SK-N-SH (cell line): ENCODE measurements around the gene HECTD4. TPM values are rescaled to one million over a fixed set of nuclear protein-coding genes. Genes with fewer than 3 reads are reported as not detected.
A peak's percentile ranks its signal among the peaks of the same experiment; 100 is the strongest.

Source experiments
- CTCF ChIA-PET: fragments of 300-600, 350-600 bp; formaldehyde crosslinking; extraction: SDS; loops from one replicate; lab custom pipeline; 2021; lab: Yijun Ruan, JAX
- POLR2A ChIA-PET: fragments of 350-600 bp; sonication (Branson Sonifier 250); formaldehyde crosslinking; extraction: SDS; loops from one replicate; lab custom pipeline; 2020; ENCODE audit warnings: antibody characterized with exemption, inconsistent platforms; lab: Yijun Ruan, JAX
- DNase-seq: peaks from one replicate; pipeline ENCODE4 v3.0.0; 2012
- H2AFZ ChIP-seq: fragments of 200-600 bp; sonication (generic); 2 replicates; pipeline ENCODE4 v1.8.1; 2016; ENCODE audit warnings: antibody characterized with exemption, mild to moderate bottlenecking, low read depth
- H3F3A ChIP-seq: fragments of 200-600 bp; sonication (generic); replicated peaks from 2 replicates; pipeline ENCODE3; 2016; ENCODE audit warnings: antibody characterized with exemption, mild to moderate bottlenecking; ENCODE audit not compliant: insufficient read depth
- H3K27ac ChIP-seq, 2 experiments: fragments of 200-500 bp in 1 of 2; fragments of 200-600 bp in 1 of 2; sonication (Bioruptor generic) in 1 of 2; sonication (generic), shearing (Covaris generic) in 1 of 2; 2 replicates each; pipeline versions ENCODE4 v1.5.1 to v1.6.1; 2014 to 2016; ENCODE audit warnings: low read depth in 2 of 2, inconsistent platforms in 1 of 2, low read length in 1 of 2, mild to moderate bottlenecking in 1 of 2, mixed read lengths in 1 of 2
- H3K27me3 ChIP-seq: fragments of 200-600 bp; sonication (generic), shearing (Covaris generic); 2 replicates; pipeline ENCODE4 v1.6.1; 2016; ENCODE audit warnings: mixed run types; ENCODE audit not compliant: insufficient read depth
- H3K36me3 ChIP-seq, 2 experiments: fragments of 200-500 bp in 1 of 2; fragments of 200-600 bp in 1 of 2; sonication (Bioruptor generic) in 1 of 2; sonication (generic) in 1 of 2; replicated peaks in 1 of 2; 2 replicates each; pipeline versions ENCODE3 to v1.5.1; 2014 to 2016; ENCODE audit warnings: low read length in 1 of 2, mild to moderate bottlenecking in 1 of 2; ENCODE audit not compliant: insufficient read depth in 2 of 2, control insufficient read depth in 1 of 2
- H3K4me1 ChIP-seq, 2 experiments: fragments of 200-500 bp in 1 of 2; fragments of 200-600 bp in 1 of 2; sonication (Bioruptor generic) in 1 of 2; sonication (generic), shearing (Covaris generic) in 1 of 2; 2 replicates each; pipeline versions ENCODE4 v1.5.1 to v1.6.1; 2014 to 2016; ENCODE audit warnings: low read depth in 1 of 2, low read length in 1 of 2, mixed run types in 1 of 2; ENCODE audit not compliant: insufficient read depth in 2 of 2, control insufficient read depth in 1 of 2
- H3K4me2 ChIP-seq: fragments of 200-600 bp; sonication (generic), shearing (Covaris generic); 2 replicates; pipeline ENCODE4 v1.6.1; 2017; ENCODE audit warnings: mixed run types
- H3K4me3 ChIP-seq, 2 experiments: fragments of 200-500 bp in 1 of 2; fragments of 200-600 bp in 1 of 2; sonication (Bioruptor generic) in 1 of 2; sonication (generic), shearing (Covaris generic) in 1 of 2; 2 replicates each; pipeline versions ENCODE4 v1.5.1 to v1.8.1; 2014 to 2016; ENCODE audit warnings: low read depth in 2 of 2, inconsistent platforms in 1 of 2, low read length in 1 of 2, mild to moderate bottlenecking in 1 of 2, mixed read lengths in 1 of 2, moderate library complexity in 1 of 2
- H3K79me2 ChIP-seq: fragments of 200-600 bp; sonication (generic); 2 replicates; pipeline ENCODE4 v1.8.1; 2017; ENCODE audit warnings: mild to moderate bottlenecking; ENCODE audit not compliant: insufficient read depth
- H3K9ac ChIP-seq: fragments of 200-600 bp; sonication (generic); 2 replicates; pipeline ENCODE4 v1.6.1; 2017; ENCODE audit warnings: mixed run types
- H3K9me2 ChIP-seq: fragments of 200-600 bp; sonication (generic); 2 replicates; pipeline ENCODE4 v1.6.1; 2017; ENCODE audit warnings: mixed run types
- H3K9me3 ChIP-seq: fragments of 200-600 bp; sonication (generic); 2 replicates; pipeline ENCODE4 v1.6.1; 2017; ENCODE audit warnings: mixed run types, mild to moderate bottlenecking, moderate library complexity
- H4K20me1 ChIP-seq: fragments of 200-600 bp; sonication (generic); 2 replicates; pipeline ENCODE4 v1.6.1; 2017; ENCODE audit warnings: mild to moderate bottlenecking, mixed run types; ENCODE audit not compliant: insufficient read depth
- CHD2 ChIP-seq: fragments of 150-350 bp; IDR thresholded peaks from 2 replicates; pipeline ENCODE4 v1.6.1; 2018; ENCODE audit warnings: low read length; ENCODE audit not compliant: partially characterized antibody
- EP300 ChIP-seq, 2 experiments: IDR thresholded peaks; 2 replicates each; pipeline versions ENCODE4 v1.4.0 to v1.6.1; 2012; ENCODE audit warnings: borderline replicate concordance in 1 of 2, low read depth in 1 of 2, low read length in 1 of 2
- FOXJ3 ChIP-seq: sonication (generic); formaldehyde crosslinking; IDR thresholded peaks from 2 replicates; pipeline ENCODE4 v1.5.1; 2020; ENCODE audit warnings: mild to moderate bottlenecking, missing genetic modification reagents
- FOXM1 ChIP-seq: IDR thresholded peaks from 2 replicates; pipeline ENCODE4 v1.4.0; 2012; ENCODE audit warnings: low read depth, mild to moderate bottlenecking
- GABPA ChIP-seq: IDR thresholded peaks from 2 replicates; pipeline ENCODE4 v1.4.0; 2012; ENCODE audit warnings: low read depth, mild to moderate bottlenecking
- MXI1 ChIP-seq: IDR thresholded peaks from 2 replicates; pipeline ENCODE4 v1.6.1; 2012; ENCODE audit warnings: mild to moderate bottlenecking, low read depth, low read length, improper control_type of control experiment
- POLR2AphosphoS5 ChIP-seq: IDR thresholded peaks from 2 replicates; pipeline ENCODE4 v1.6.1; 2012; ENCODE audit warnings: low read depth, low read length
- RCOR1 ChIP-seq: fragments of 150-350 bp; IDR thresholded peaks from 2 replicates; pipeline ENCODE4 v1.6.1; 2017; ENCODE audit warnings: antibody characterized with exemption, low read length
- RXRA ChIP-seq: IDR thresholded peaks from 2 replicates; pipeline ENCODE4 v1.4.0; 2012; ENCODE audit warnings: low read depth, mild to moderate bottlenecking, borderline replicate concordance
- SMC3 ChIP-seq: IDR thresholded peaks from 2 replicates; pipeline ENCODE4 v1.6.1; 2012; ENCODE audit warnings: low read depth, low read length, improper control_type of control experiment
- TAF1 ChIP-seq: IDR thresholded peaks from 2 replicates; pipeline ENCODE4 v1.6.1; 2012; ENCODE audit warnings: low read depth, mild to moderate bottlenecking, low read length, moderate library complexity, borderline replicate concordance
- TCF12 ChIP-seq: IDR thresholded peaks from 2 replicates; pipeline ENCODE4 v1.4.0; 2012
- TEAD4 ChIP-seq: IDR thresholded peaks from 2 replicates; pipeline ENCODE4 v1.4.0; 2012; ENCODE audit warnings: mild to moderate bottlenecking, borderline replicate concordance; ENCODE audit not compliant: insufficient read depth
- WGBS: methylation state at CpG from one replicate; pipeline ENCODE4 v1.1.6; 2017; ENCODE audit warnings: low lambda C conversion rate; 5-methylcytosine and 5-hydroxymethylcytosine counted together
- polyA plus RNA-seq, 3 experiments: library from polyadenylated mRNA; depleted of rRNA; stranded (reverse); fragments of >200 nt; gene quantifications; 2 replicates each; pipeline ENCODE4 v1.2.3, GENCODE V29; 2012
- TF ChIP-seq, protein P1 (sequence below): fragments of 200-600 bp; sonication (generic); IDR thresholded peaks from 2 replicates; pipeline ENCODE4 v1.6.1; 2017; ENCODE audit warnings: antibody characterized with exemption, mild to moderate bottlenecking, moderate library complexity
- TF ChIP-seq, protein P2 (sequence below): IDR thresholded peaks from 2 replicates; pipeline ENCODE4 v1.4.0; 2012; ENCODE audit warnings: low read depth
- TF ChIP-seq, protein P3 (sequence below): IDR thresholded peaks from 2 replicates; pipeline ENCODE4 v1.6.1; 2012; ENCODE audit warnings: mild to moderate bottlenecking, low read depth, low read length, moderate library complexity
- TF ChIP-seq, protein P4 (sequence below): fragments of 150-350 bp; IDR thresholded peaks from 2 replicates; pipeline ENCODE4 v1.6.1; 2016; ENCODE audit warnings: mild to moderate bottlenecking, low read depth, low read length
- TF ChIP-seq, protein P5 (sequence below): IDR thresholded peaks from 2 replicates; pipeline ENCODE4 v1.4.0; 2012; ENCODE audit warnings: low read depth, borderline replicate concordance
- TF ChIP-seq, protein P6 (sequence below): IDR thresholded peaks from 2 replicates; pipeline ENCODE4; 2012

Gene HECTD4
- polyA plus RNA-seq, 1 of the 3 experiments (the other 2 are of a cell fraction): 14.6 TPM

DNA sequence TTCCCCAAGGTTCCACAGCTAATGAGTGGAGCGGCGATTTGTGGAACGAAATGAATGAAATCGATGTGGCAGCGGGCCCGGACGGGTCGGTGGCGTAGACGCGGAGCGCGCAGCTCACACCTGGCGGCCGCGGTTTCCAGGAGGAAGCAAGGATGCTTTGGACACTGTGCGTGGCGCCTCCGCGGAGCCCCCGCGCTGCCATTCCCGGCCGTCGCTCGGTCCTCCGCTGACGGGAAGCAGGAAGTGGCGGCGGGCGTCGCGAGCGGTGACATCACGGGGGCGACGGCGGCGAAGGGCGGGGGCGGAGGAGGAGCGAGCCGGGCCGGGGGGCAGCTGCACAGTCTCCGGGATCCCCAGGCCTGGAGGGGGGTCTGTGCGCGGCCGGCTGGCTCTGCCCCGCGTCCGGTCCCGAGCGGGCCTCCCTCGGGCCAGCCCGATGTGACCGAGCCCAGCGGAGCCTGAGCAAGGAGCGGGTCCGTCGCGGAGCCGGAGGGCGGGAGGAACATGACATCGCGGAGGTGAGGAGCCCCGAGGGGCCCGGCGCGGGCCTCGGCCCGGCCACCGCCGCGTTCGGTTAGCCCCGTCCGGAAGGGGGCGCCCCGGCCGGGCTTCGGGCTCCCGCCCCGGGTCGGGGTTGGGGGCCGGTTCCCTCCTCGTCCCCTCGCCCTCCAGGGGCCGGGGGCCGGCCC lies 36.5 kb upstream of the HECTD4 start, which contains the start of gene PTPN11 (continued):
- TF ChIP-seq, protein P1, sequence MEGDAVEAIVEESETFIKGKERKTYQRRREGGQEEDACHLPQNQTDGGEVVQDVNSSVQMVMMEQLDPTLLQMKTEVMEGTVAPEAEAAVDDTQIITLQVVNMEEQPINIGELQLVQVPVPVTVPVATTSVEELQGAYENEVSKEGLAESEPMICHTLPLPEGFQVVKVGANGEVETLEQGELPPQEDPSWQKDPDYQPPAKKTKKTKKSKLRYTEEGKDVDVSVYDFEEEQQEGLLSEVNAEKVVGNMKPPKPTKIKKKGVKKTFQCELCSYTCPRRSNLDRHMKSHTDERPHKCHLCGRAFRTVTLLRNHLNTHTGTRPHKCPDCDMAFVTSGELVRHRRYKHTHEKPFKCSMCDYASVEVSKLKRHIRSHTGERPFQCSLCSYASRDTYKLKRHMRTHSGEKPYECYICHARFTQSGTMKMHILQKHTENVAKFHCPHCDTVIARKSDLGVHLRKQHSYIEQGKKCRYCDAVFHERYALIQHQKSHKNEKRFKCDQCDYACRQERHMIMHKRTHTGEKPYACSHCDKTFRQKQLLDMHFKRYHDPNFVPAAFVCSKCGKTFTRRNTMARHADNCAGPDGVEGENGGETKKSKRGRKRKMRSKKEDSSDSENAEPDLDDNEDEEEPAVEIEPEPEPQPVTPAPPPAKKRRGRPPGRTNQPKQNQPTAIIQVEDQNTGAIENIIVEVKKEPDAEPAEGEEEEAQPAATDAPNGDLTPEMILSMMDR: peak; percentile 64
- TF ChIP-seq SMC3 (no peak), RCOR1 (no peak), POLR2AphosphoS5 (peak; percentile 98), CHD2 (peak; percentile 64), GABPA (peak; percentile 86), TCF12 (no peak), RXRA (no peak)
- TF ChIP-seq, protein P2, sequence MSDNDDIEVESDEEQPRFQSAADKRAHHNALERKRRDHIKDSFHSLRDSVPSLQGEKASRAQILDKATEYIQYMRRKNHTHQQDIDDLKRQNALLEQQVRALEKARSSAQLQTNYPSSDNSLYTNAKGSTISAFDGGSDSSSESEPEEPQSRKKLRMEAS: peak; percentile 58; the same call in 1 of the 2 replicates

DNA sequence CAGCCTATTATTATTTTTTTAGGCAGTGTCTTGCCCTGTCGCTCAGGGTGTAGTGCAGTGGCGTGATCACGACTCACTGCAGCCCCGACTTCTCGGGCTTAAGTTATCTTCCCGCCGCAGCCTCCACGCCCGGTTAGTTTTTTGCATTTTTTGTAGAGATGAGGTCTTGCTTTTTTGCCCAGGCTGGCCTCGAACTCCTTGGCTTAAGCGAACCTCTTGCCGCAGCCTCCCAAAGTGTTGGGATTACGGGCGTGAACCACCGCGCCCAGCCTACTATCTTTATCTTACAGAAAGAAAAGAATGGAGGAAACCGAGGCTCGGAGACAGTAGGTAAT lies 36.0 kb upstream of the HECTD4 start:
- TF ChIP-seq, protein P3, sequence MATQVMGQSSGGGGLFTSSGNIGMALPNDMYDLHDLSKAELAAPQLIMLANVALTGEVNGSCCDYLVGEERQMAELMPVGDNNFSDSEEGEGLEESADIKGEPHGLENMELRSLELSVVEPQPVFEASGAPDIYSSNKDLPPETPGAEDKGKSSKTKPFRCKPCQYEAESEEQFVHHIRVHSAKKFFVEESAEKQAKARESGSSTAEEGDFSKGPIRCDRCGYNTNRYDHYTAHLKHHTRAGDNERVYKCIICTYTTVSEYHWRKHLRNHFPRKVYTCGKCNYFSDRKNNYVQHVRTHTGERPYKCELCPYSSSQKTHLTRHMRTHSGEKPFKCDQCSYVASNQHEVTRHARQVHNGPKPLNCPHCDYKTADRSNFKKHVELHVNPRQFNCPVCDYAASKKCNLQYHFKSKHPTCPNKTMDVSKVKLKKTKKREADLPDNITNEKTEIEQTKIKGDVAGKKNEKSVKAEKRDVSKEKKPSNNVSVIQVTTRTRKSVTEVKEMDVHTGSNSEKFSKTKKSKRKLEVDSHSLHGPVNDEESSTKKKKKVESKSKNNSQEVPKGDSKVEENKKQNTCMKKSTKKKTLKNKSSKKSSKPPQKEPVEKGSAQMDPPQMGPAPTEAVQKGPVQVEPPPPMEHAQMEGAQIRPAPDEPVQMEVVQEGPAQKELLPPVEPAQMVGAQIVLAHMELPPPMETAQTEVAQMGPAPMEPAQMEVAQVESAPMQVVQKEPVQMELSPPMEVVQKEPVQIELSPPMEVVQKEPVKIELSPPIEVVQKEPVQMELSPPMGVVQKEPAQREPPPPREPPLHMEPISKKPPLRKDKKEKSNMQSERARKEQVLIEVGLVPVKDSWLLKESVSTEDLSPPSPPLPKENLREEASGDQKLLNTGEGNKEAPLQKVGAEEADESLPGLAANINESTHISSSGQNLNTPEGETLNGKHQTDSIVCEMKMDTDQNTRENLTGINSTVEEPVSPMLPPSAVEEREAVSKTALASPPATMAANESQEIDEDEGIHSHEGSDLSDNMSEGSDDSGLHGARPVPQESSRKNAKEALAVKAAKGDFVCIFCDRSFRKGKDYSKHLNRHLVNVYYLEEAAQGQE: no peak
- TF ChIP-seq MXI1: no peak
- TF ChIP-seq TCF12: no peak
- TF ChIP-seq TAF1: no peak
- TF ChIP-seq CHD2: no peak
- TF ChIP-seq POLR2AphosphoS5: no peak
- TF ChIP-seq, protein P4, sequence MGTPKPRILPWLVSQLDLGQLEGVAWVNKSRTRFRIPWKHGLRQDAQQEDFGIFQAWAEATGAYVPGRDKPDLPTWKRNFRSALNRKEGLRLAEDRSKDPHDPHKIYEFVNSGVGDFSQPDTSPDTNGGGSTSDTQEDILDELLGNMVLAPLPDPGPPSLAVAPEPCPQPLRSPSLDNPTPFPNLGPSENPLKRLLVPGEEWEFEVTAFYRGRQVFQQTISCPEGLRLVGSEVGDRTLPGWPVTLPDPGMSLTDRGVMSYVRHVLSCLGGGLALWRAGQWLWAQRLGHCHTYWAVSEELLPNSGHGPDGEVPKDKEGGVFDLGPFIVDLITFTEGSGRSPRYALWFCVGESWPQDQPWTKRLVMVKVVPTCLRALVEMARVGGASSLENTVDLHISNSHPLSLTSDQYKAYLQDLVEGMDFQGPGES: no peak
- TF ChIP-seq, protein P5, sequence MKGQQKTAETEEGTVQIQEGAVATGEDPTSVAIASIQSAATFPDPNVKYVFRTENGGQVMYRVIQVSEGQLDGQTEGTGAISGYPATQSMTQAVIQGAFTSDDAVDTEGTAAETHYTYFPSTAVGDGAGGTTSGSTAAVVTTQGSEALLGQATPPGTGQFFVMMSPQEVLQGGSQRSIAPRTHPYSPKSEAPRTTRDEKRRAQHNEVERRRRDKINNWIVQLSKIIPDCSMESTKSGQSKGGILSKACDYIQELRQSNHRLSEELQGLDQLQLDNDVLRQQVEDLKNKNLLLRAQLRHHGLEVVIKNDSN: no peak
- no peak for TF ChIP-seq EP300 (IDR thresholded peaks at IDR 0.05; ENCODE audit: borderline replicate concordance in 1 of 2, low read depth in 1 of 2, low read length in 1 of 2)
- TF ChIP-seq TEAD4: no peak
- TF ChIP-seq RXRA: no peak
- TF ChIP-seq FOXJ3 (CRISPR knock-in tag): no peak
- no peak for TF ChIP-seq SMC3
- no peak for TF ChIP-seq FOXM1
- TF ChIP-seq, protein P6, sequence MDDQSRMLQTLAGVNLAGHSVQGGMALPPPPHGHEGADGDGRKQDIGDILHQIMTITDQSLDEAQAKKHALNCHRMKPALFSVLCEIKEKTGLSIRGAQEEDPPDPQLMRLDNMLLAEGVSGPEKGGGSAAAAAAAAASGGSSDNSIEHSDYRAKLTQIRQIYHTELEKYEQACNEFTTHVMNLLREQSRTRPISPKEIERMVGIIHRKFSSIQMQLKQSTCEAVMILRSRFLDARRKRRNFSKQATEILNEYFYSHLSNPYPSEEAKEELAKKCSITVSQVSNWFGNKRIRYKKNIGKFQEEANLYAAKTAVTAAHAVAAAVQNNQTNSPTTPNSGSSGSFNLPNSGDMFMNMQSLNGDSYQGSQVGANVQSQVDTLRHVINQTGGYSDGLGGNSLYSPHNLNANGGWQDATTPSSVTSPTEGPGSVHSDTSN: no peak
- TF ChIP-seq, all 33 proteins: peak for 0
- Histone ChIP-seq H3K4me3 (peak overlapping the region; percentile 79 to 88), H3K36me3 (no peaks in the 10 kb centered on the region), H3K27ac (peak overlapping the region; percentile 81 to 89), H3K4me2 (peak overlapping the region; percentile 95), H3K79me2 (peaks cover 51% of the 10 kb centered on the region), H2AFZ (peak overlapping the region; percentile 86; the same call in 1 of the 2 replicates), H3F3A (peaks cover 14% of the 10 kb centered on the region), H4K20me1 (peaks cover 34% of the 10 kb centered on the region), H3K9me2 (no peaks in the 10 kb centered on the region), H3K27me3 (no peaks in the 10 kb centered on the region), H3K9ac (peak overlapping the region; percentile 91), H3K4me1 (peaks cover 0 to 8% of the 10 kb centered on the region in 2 experiments; a peak in 2 of 4 replicates), H3K9me3 (no peaks in the 10 kb centered on the region)
- ChIA-PET CTCF (interaction anchor here (0.8 kb wide), 1 partner anchor 373 kb away, joined by 3 read pairs; the partner anchor contains the start of gene RPH3A), POLR2A (interaction anchor here (0.9 to 1.0 kb wide), 3 partner anchors 21 to 300 kb away, joined by 3 read pairs; no protein-coding TSS in a partner anchor)
- no peak for DNase-seq
- under 1% methylated on average over 18 of the region's 18 CpGs for WGBS
